Natural killer cell (primary cell): Measurements from ENCODE around the gene SPPL3. TPM values are rescaled to one million over a fixed set of nuclear protein-coding genes. Genes with fewer than 3 reads are reported as not detected.

Source experiments
- ATAC-seq, 3 donors: fragments of 150-1000 bp in 2 of 3; fragments of 200-7000 bp in 1 of 3; cut with Tn5 transposase; 1 replicate in 1 of 3; 2 replicates in 2 of 3; pipeline ENCODE4 v1.10.0; 2021; ENCODE audit warnings: mild to moderate bottlenecking in 2 of 3, moderate library complexity in 2 of 3
- DNase-seq, 2 donors: peaks; one replicate each; pipeline versions ENCODE4 v3.0.0 to v3.0.0-alpha.2; 2013 to 2021; ENCODE audit warnings: mixed read lengths in 1 of 2
- H3K27ac ChIP-seq: one replicate; pipeline ENCODE4 v1.5.1; 2013; ENCODE audit warnings: mild to moderate bottlenecking, low read length
- H3K27me3 ChIP-seq: one replicate; pipeline ENCODE4 v1.6.1; 2013; ENCODE audit warnings: low read length; ENCODE audit not compliant: control insufficient read depth, insufficient read depth
- H3K36me3 ChIP-seq: one replicate; pipeline ENCODE4 v1.6.1; 2013; ENCODE audit warnings: low read length; ENCODE audit not compliant: control insufficient read depth, insufficient read depth
- H3K4me1 ChIP-seq: one replicate; pipeline ENCODE4 v1.6.1; 2013; ENCODE audit warnings: low read length; ENCODE audit not compliant: control insufficient read depth, insufficient read depth
- H3K4me3 ChIP-seq: one replicate; pipeline ENCODE4 v1.5.1; 2013; ENCODE audit warnings: low read length
- H3K9me3 ChIP-seq: one replicate; pipeline ENCODE4 v1.6.1; 2013; ENCODE audit warnings: low read length; ENCODE audit not compliant: control insufficient read depth, insufficient read depth
- H3K27ac Mint-ChIP-seq, 2 donors: one replicate each; pipeline ENCODE4 v1.8.0; 2022; ENCODE audit warnings: mild to moderate bottlenecking in 2 of 2, mixed read lengths in 2 of 2, moderate library complexity in 1 of 2
- H3K27me3 Mint-ChIP-seq, 2 donors: one replicate each; pipeline ENCODE4 v1.8.0; 2022; ENCODE audit warnings: low read depth in 2 of 2, mixed read lengths in 2 of 2
- H3K36me3 Mint-ChIP-seq: one replicate; pipeline ENCODE4 v1.8.0; 2022; ENCODE audit warnings: mixed read lengths
- H3K4me1 Mint-ChIP-seq, 2 donors: one replicate each; pipeline ENCODE4 v1.8.0; 2022; ENCODE audit warnings: mixed read lengths in 2 of 2
- H3K4me3 Mint-ChIP-seq: one replicate; pipeline ENCODE4 v1.8.0; 2022; ENCODE audit warnings: mild to moderate bottlenecking, moderate library complexity, mixed read lengths
- H3K9me3 Mint-ChIP-seq, 2 donors: one replicate each; pipeline ENCODE4 v1.8.0; 2022; ENCODE audit warnings: mixed read lengths in 2 of 2
- WGBS: methylation state at CpG from one replicate; pipeline ENCODE4 v1.1.7; 2013; ENCODE audit warnings: missing lambda C conversion rate; ENCODE audit not compliant: insufficient coverage; 5-methylcytosine and 5-hydroxymethylcytosine counted together
- intact Hi-C: fragments of 100-400 bp; cut with micrococcal nuclease; formaldehyde crosslinking; loops from one replicate; pipeline ENCODE4 v1.14.2; 2022
- total RNA-seq, 4 donors: library from RNA; stranded (reverse); fragments of 120-200 nt in 1 of 4; gene quantifications; one replicate each; pipeline versions ENCODE4 v1.2.3 to v1.2.4, GENCODE V29; 2013 to 2022
- TF ChIP-seq, protein P1 (sequence below): fragments of 200-600 bp; IDR thresholded peaks from one replicate; pipeline ENCODE4 v1.8.0; 2022; ENCODE audit warnings: antibody characterized with exemption

SPPL3 gene
- total RNA-seq, 3 donors from 2014 or later (not counting 1 experiment from before 2014, with no cell fraction given), result 31.5 to 40.2 (median 39.9) TPM

DNA sequence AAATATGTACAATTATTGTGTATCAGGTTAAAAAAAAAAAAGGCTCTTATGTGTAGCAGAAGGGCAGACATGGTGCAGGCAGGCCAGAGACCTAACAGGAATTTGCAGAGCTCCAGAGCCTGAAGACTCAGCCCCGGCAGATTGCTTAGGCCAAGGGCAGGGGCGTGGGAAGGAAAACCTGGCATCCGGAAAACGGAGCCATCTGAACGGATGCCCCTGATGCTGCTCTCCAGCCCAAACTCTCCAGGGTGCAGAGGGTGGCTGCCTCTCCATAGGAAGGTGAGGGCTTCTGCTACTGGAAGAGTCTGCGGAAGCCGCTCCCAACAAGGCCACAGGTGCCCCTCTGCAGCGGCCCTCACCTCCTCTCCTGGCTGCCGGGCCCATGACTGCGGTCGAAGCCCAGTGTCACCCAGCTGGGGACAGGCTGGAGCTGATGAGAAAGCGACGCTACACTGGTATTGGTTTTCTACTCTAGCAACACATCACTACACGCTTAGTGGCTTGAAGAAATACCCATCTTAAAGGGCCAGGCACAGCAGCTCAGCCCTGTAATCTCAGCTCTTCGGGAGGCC is 159.2 kb downstream of the SPPL3 start:
- Histone ChIP-seq H3K27ac (no peak overlapping the region), H3K4me1 (peaks cover 3% of the 10 kb centered on the region), H3K27me3 (no peaks in the 10 kb centered on the region), H3K36me3 (no peaks in the 10 kb centered on the region), H3K9me3 (no peaks in the 10 kb centered on the region), H3K4me3 (no peak overlapping the region)
- no peak for ATAC-seq
- H3K4me3 Mint-ChIP-seq, result no peak overlapping the region
- DNase-seq, result no peak
- H3K27ac Mint-ChIP-seq, result no peak overlapping the region
- no peaks in the 10 kb centered on the region for H3K4me1 Mint-ChIP-seq
- 95% methylated on average over 15 of the region's 15 CpGs for WGBS
- TF ChIP-seq, protein P1, sequence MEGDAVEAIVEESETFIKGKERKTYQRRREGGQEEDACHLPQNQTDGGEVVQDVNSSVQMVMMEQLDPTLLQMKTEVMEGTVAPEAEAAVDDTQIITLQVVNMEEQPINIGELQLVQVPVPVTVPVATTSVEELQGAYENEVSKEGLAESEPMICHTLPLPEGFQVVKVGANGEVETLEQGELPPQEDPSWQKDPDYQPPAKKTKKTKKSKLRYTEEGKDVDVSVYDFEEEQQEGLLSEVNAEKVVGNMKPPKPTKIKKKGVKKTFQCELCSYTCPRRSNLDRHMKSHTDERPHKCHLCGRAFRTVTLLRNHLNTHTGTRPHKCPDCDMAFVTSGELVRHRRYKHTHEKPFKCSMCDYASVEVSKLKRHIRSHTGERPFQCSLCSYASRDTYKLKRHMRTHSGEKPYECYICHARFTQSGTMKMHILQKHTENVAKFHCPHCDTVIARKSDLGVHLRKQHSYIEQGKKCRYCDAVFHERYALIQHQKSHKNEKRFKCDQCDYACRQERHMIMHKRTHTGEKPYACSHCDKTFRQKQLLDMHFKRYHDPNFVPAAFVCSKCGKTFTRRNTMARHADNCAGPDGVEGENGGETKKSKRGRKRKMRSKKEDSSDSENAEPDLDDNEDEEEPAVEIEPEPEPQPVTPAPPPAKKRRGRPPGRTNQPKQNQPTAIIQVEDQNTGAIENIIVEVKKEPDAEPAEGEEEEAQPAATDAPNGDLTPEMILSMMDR, result no peak
- intact Hi-C loops, result no loop called here
- H3K36me3 Mint-ChIP-seq, result no peaks in the 10 kb centered on the region
- H3K27me3 Mint-ChIP-seq, result no peaks in the 10 kb centered on the region
- H3K9me3 Mint-ChIP-seq, result no peaks in the 10 kb centered on the region

DNA sequence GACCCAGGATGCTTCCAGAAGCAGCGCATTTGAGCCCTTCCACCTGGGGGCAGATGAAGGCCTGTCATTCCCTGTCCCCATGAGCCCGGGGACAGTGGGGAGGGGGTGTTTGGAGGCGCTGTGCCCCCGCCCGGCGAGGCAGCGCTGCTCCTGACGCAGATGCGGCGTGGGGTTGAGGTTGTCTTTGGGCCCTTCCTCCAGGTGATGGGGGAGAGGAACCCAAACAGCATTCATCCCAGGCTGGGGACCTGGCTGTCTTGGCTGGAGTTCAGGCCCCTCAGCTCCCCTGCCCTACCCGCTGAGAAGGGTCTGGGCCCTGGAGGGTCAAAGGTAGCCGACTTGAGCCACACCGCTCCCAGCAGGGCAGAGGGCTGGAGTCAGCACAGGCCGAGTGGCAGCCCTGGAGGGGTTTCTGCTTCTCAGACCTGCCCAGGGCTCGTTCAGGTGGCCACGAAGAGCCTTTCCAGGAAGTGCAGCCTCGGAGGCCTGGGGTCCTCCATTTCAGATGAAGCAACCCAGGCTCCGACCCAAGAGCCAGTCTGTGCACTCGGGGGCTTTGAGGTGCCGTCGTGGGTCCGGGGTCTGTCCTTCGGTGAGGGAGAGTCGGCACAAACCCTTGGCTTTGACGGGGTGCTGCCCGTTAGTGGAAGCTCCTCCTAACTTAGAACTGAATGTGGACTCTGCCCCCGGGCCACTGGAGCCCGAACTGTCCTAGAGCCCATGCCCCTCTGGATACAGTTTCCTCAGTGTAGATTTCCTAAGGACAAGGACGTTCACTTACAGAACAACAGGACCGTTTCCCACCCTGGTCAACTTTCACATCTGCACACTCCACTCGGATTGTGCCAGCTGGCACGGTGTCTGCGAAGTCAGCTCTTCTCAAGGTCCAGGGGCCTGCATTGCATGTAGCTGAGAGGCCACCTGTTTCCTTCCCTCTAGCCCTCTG is 162.4 kb downstream of the SPPL3 start:
- TF ChIP-seq, protein P1, result no peak
- no peak for DNase-seq
- Mint-ChIP-seq H3K27ac (no peak overlapping the region), H3K36me3 (no peaks in the 10 kb centered on the region), H3K27me3 (no peaks in the 10 kb centered on the region), H3K9me3 (no peaks in the 10 kb centered on the region), H3K4me3 (no peak overlapping the region), H3K4me1 (no peaks in the 10 kb centered on the region)
- H3K4me3 ChIP-seq, result no peak overlapping the region
- no peaks in the 10 kb centered on the region for H3K4me1 ChIP-seq
- H3K27me3 ChIP-seq, result no peaks in the 10 kb centered on the region
- 93% methylated on average over 33 of the region's 33 CpGs for WGBS
- ATAC-seq, result no peak
- H3K9me3 ChIP-seq, result no peaks in the 10 kb centered on the region
- no peak overlapping the region for H3K27ac ChIP-seq
- H3K36me3 ChIP-seq, result peaks cover 3% of the 10 kb centered on the region
- intact Hi-C loops, result no loop called here

GRCh38 chr12:120740871-120741270 is 163.3 kb downstream of the SPPL3 start:
- Histone ChIP-seq H3K27ac (no peak overlapping the region), H3K4me3 (no peak overlapping the region), H3K27me3 (no peaks in the 10 kb centered on the region), H3K9me3 (no peaks in the 10 kb centered on the region), H3K36me3 (peaks cover 3% of the 10 kb centered on the region), H3K4me1 (no peaks in the 10 kb centered on the region)
- WGBS, result 95% methylated on average over 15 of the region's 15 CpGs
- Mint-ChIP-seq H3K27me3 (no peaks in the 10 kb centered on the region), H3K27ac (no peak overlapping the region), H3K9me3 (no peaks in the 10 kb centered on the region), H3K4me1 (no peaks in the 10 kb centered on the region), H3K36me3 (no peaks in the 10 kb centered on the region), H3K4me3 (no peak overlapping the region)
- DNase-seq (no peak), ATAC-seq (no peak)
- TF ChIP-seq, protein P1, result no peak
- intact Hi-C loops, result no loop called here
